Esophagus muscularis mucosa (tissue), 4 donors: ENCODE measurements around the gene PDE1A. TPM values are rescaled to one million over a fixed set of nuclear protein-coding genes. Genes with fewer than 3 reads are reported as not detected.

Experiments used
- DNase-seq: peaks from one replicate; pipeline ENCODE4 v3.0.0-alpha.2; 2017; ENCODE audit errors: extremely low spot score
- H3K27ac ChIP-seq, 4 donors: fragments of 200-600 bp; sonication (generic); replicated peaks in 1 of 4; 1 replicate in 3 of 4; 2 replicates in 1 of 4; pipeline ENCODE4 v1.5.1; 2016 to 2019; ENCODE audit warnings: mild to moderate bottlenecking in 1 of 4
- H3K27me3 ChIP-seq, 4 donors: fragments of 200-600 bp; sonication (generic); one replicate each; pipeline versions ENCODE4 v1.5.1 to v1.6.0; 2016 to 2019
- H3K36me3 ChIP-seq, 4 donors: fragments of 200-600 bp; sonication (generic); one replicate each; pipeline ENCODE4 v1.5.1; 2016 to 2019
- H3K4me1 ChIP-seq, 4 donors: fragments of 200-600 bp; sonication (generic); one replicate each; pipeline ENCODE4 v1.5.1; 2016 to 2019
- H3K4me3 ChIP-seq, 4 donors: fragments of 200-600 bp; sonication (generic); 1 replicate in 2 of 4; 2 replicates in 2 of 4; pipeline ENCODE4 v1.5.1; 2016 to 2019; ENCODE audit warnings: mild to moderate bottlenecking in 4 of 4, moderate library complexity in 1 of 4
- H3K9me3 ChIP-seq, 4 donors: fragments of 200-600 bp; sonication (generic); 1 replicate in 3 of 4; 2 replicates in 1 of 4; pipeline ENCODE4 v1.5.1; 2016 to 2019
- CTCF ChIP-seq, 3 experiments: fragments of 200-600 bp in 2 of 3; fragments of 450-650 bp in 1 of 3; sonication (generic) in 2 of 3; IDR thresholded peaks; one replicate each; pipeline ENCODE4 v1.5.1; 2017 to 2019; ENCODE audit warnings: antibody characterized with exemption in 3 of 3, mild to moderate bottlenecking in 2 of 3, moderate library complexity in 1 of 3
- EP300 ChIP-seq: sonication (generic); formaldehyde crosslinking; IDR thresholded peaks from one replicate; pipeline ENCODE4 v1.6.1; 2017; ENCODE audit warnings: antibody characterized with exemption
- POLR2A ChIP-seq: fragments of 450-650 bp; IDR thresholded peaks from one replicate; pipeline ENCODE4 v1.6.1; 2017; ENCODE audit warnings: antibody characterized with exemption, moderate library complexity, mild to moderate bottlenecking, low read depth
- POLR2AphosphoS5 ChIP-seq, 2 donors: sonication (generic); formaldehyde crosslinking; IDR thresholded peaks; one replicate each; pipeline ENCODE4 v1.6.1; 2017; ENCODE audit warnings: antibody characterized with exemption in 2 of 2
- WGBS: methylation state at CpG from one replicate; pipeline ENCODE4 v1.1.5; 2018; 5-methylcytosine and 5-hydroxymethylcytosine counted together
- intact Hi-C: fragments of 100-400 bp; cut with DNase I; formaldehyde crosslinking; loops from one replicate; pipeline ENCODE4 v1.15.1; 2023
- total RNA-seq, 4 donors: library from RNA; depleted of rRNA; stranded (reverse); fragments of >200 nt; gene quantifications; one replicate each; pipeline versions ENCODE4 v1.1.0 to v1.2.1, GENCODE V29; 2016

Gene PDE1A
- total RNA-seq, 4 donors from 2014 or later = 10.2 to 13.6 (median 10.9) TPM

- Histone ChIP-seq H3K9me3 (no peaks in the 10 kb centered on the region), H3K4me1 (no peaks in the 10 kb centered on the region), H3K27ac (no peak overlapping the region), H3K4me3 (no peak overlapping the region), H3K27me3 (no peaks in the 10 kb centered on the region), H3K36me3 (no peaks in the 10 kb centered on the region)
- intact Hi-C loops = no loop called here
- no peak for DNase-seq
- 95% methylated on average over 5 of the region's 5 CpGs for WGBS
- no peak for TF ChIP-seq POLR2A
- TF ChIP-seq EP300 = no peak
Observed at GRCh38 chr2:182193291-182193690, 233.5 kb downstream of the PDE1A start.

GRCh38 chr2:182191061-182191460 lies 235.8 kb downstream of the PDE1A start:
- no peak overlapping the region for H3K27ac ChIP-seq
- no peaks in the 10 kb centered on the region for H3K27me3 ChIP-seq
- intact Hi-C loops = no loop called here
- DNase-seq = no peak
- no peaks in the 10 kb centered on the region for H3K36me3 ChIP-seq
- H3K4me3 ChIP-seq = no peak overlapping the region
- TF ChIP-seq CTCF (IDR thresholded peaks at IDR 0.05) (no peak), POLR2A (no peak), POLR2AphosphoS5 (IDR thresholded peaks at IDR 0.05) (no peak), EP300 (no peak)
- 86% methylated on average over 2 of the region's 2 CpGs for WGBS
- peaks cover 0 to 3% (median 0%) of the 10 kb centered on the region in 4 donors for H3K4me1 ChIP-seq
- H3K9me3 ChIP-seq = no peaks in the 10 kb centered on the region

DNA sequence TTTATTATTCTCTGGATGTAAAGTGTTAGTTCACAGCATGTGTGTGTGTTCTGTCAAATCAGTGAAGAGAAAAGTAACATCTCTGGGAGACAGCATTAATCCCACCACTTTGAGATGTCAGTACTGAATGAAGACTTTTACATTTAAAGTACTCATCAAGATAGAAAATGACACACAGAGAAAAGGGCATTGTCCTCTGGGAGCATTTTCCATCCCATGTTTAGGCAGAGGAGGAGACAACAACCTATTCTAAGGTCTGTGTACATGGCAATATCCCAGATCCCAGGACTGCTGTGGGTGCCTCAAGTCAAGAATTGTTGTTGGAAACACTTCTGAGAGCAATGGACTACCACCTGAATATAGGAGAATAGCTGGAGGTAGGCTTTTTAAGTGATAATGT lies 239.7 kb downstream of the PDE1A start:
- H3K27ac ChIP-seq = no peak overlapping the region
- H3K36me3 ChIP-seq = no peaks in the 10 kb centered on the region
- H3K9me3 ChIP-seq = peaks cover 0 to 6% (median 5%) of the 10 kb centered on the region in 4 donors
- H3K27me3 ChIP-seq = no peaks in the 10 kb centered on the region
- H3K4me3 ChIP-seq = no peak overlapping the region
- peaks cover 0 to 3% (median 0%) of the 10 kb centered on the region in 4 donors for H3K4me1 ChIP-seq
- no peak for DNase-seq
- no peak for TF ChIP-seq EP300
- no peak for TF ChIP-seq POLR2AphosphoS5 (IDR thresholded peaks at IDR 0.05)
- TF ChIP-seq CTCF (IDR thresholded peaks at IDR 0.05) = no peak
- no peak for TF ChIP-seq POLR2A
- intact Hi-C loops = loop anchor here (2.0 kb wide), 1 partner anchor 464 kb away; no protein-coding TSS in a partner anchor

- peak; percentile 82 to 90 (median 88) for TF ChIP-seq CTCF (IDR thresholded peaks at IDR 0.05)
- TF ChIP-seq EP300 = no peak
- no peak for TF ChIP-seq POLR2AphosphoS5 (IDR thresholded peaks at IDR 0.05)
- TF ChIP-seq POLR2A = no peak
- DNase-seq = no peak
- H3K4me3 ChIP-seq = no peak overlapping the region
- intact Hi-C loops = loop anchor here (2.0 kb wide), 1 partner anchor 465 kb away; no protein-coding TSS in a partner anchor
- peaks cover 0 to 3% (median 0%) of the 10 kb centered on the region in 4 donors for H3K4me1 ChIP-seq
- no peak overlapping the region for H3K27ac ChIP-seq
- H3K9me3 ChIP-seq = peaks cover 0 to 6% (median 5%) of the 10 kb centered on the region in 4 donors
- 32% methylated on average over 4 of the region's 4 CpGs for WGBS
- H3K36me3 ChIP-seq = no peaks in the 10 kb centered on the region
- H3K27me3 ChIP-seq = no peaks in the 10 kb centered on the region
Observed at GRCh38 chr2:182186132-182186735, 240.6 kb downstream of the PDE1A start.

DNA sequence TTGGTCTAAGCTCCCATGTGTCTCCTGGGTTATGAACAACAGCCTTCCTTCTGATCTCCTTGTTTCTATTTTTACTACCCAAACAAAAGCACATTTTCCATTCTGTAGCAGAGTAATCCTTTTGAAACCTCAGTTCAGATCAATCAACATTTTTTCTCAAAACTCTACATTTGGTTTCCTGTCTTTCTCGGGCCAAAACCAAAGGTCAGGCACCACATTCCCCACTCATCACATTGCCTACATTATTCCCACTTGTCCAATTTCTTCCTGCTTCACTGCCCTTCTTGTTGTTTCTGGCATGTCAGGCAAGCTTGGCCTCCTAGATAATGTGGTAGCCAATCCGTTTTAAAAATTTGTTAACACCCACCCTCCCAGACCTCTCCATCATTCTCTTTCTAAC lies 244.4 kb downstream of the PDE1A start:
- peaks cover 0 to 6% (median 5%) of the 10 kb centered on the region in 4 donors for H3K9me3 ChIP-seq
- no peaks in the 10 kb centered on the region for H3K27me3 ChIP-seq
- peaks cover 0 to 3% (median 0%) of the 10 kb centered on the region in 4 donors for H3K4me1 ChIP-seq
- intact Hi-C loops = no loop called here
- WGBS = 85% methylated on average over 2 of the region's 2 CpGs
- H3K27ac ChIP-seq = no peak overlapping the region
- no peak overlapping the region for H3K4me3 ChIP-seq
- TF ChIP-seq CTCF (IDR thresholded peaks at IDR 0.05) = no peak
- no peak for TF ChIP-seq POLR2A
- TF ChIP-seq POLR2AphosphoS5 (IDR thresholded peaks at IDR 0.05) = no peak
- TF ChIP-seq EP300 = no peak
- no peaks in the 10 kb centered on the region for H3K36me3 ChIP-seq
- no peak for DNase-seq
